ENCODE measurements around the gene ARG2.

DNA sequence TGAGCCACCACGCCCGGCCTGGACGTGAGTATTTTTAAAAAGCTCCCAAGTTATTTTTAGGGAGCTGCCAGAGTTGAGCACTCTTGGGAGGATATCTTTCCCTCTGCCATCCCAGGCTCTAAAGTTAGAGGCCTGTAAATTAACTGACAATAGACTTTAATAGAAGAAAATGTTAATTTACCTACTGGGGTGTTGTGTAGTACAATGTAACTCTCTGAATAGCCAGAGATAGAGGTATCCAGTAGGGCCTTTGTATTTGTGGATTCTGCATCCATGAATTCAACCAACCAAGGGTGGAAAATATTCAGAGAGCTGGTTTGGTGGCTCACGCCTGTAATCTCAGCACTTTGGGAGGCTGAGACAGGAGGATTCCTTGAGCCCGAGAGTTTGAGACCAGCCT is 12.1 kb upstream of the ARG2 start:
- no peak for TF ChIP-seq EZH2 (IDR thresholded peaks at IDR 0.05; ENCODE audit: borderline replicate concordance, low read depth, low read length, poor library complexity, severe bottlenecking)
- TF ChIP-seq, protein P1, sequence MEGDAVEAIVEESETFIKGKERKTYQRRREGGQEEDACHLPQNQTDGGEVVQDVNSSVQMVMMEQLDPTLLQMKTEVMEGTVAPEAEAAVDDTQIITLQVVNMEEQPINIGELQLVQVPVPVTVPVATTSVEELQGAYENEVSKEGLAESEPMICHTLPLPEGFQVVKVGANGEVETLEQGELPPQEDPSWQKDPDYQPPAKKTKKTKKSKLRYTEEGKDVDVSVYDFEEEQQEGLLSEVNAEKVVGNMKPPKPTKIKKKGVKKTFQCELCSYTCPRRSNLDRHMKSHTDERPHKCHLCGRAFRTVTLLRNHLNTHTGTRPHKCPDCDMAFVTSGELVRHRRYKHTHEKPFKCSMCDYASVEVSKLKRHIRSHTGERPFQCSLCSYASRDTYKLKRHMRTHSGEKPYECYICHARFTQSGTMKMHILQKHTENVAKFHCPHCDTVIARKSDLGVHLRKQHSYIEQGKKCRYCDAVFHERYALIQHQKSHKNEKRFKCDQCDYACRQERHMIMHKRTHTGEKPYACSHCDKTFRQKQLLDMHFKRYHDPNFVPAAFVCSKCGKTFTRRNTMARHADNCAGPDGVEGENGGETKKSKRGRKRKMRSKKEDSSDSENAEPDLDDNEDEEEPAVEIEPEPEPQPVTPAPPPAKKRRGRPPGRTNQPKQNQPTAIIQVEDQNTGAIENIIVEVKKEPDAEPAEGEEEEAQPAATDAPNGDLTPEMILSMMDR (conservative IDR thresholded peaks at IDR 0.05; ENCODE audit: low read depth, low read length), result no peak

Measured in A673 (cell line).